Measurements from ENCODE around the gene RSPO1. TPM values are rescaled to one million over a fixed set of nuclear protein-coding genes. Genes with fewer than 3 reads are reported as not detected.
"Not testable (repeated sequence)": the region's sequence is repeated elsewhere in the genome, so short reads cannot be mapped to it uniquely, and the experiment has no call there.

RSPO1 gene, protein sequence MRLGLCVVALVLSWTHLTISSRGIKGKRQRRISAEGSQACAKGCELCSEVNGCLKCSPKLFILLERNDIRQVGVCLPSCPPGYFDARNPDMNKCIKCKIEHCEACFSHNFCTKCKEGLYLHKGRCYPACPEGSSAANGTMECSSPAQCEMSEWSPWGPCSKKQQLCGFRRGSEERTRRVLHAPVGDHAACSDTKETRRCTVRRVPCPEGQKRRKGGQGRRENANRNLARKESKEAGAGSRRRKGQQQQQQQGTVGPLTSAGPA
- not detected in 2 replicates for total RNA-seq

DNA sequence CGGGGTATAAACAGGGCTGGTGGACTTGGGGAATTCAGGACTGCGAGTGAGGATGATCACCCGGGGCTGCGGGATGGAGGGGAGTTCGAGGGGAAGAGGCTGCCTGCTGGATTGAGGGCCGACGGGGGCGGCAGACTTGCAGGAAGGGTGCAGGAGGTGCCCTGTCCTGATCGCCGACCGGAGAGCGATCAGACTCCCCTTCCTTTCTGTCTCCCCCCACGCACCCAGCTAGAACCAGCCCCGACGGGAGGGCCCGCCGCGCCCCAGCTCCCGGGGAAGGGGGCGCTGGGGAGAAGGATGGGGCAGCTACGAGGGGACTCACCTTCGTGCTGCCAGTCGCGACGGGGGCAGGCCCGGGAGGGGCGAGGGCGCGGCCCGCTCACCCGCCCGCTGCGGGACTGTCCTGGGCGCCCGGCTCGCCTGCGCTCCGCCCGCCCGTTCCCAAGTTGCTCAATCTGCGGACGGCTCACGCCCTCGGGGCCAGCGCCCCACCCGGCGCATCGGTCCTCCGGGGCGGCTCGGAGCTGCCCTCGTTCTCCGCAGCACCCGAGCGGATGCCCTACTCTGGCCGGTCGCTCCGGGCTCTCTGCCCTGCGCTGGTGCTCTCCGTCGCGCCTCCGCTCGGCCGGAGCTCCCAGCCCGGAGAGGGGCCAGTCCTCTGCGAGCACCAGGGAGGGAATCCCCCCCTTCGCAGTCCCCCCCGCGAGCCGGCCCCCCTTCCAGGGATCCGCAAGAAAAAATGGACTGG is at the start of gene RSPO1:
Gene RSPO1, minus strand, starts transcription at position 649 of the 748 bp plus-strand sequence. CDS start 5,231 bp downstream, outside the sequence.
- DNase-seq (ENCODE audit: low read depth): no peak

DNA sequence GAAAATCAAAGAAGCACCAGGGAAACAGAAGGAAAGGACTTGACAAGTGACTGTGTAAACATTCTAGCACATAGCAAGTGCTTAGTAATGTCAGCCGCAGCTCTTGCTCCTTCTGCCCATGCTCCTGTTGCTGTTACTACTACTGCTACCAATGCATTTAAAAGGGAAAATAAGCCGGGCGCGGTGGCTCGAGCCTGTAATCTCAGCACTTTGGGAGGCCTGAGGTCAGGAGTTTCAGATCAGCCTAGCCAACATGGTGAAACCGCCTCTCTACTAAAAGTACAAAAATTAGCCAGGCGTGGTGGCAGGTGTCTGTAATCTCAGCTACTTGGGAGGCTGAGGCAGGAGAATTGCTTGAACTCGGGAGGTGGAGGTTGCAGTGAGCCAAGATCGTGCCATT is 49.5 kb upstream of the RSPO1 start:
- not testable (repeated sequence) for DNase-seq (ENCODE audit: low read depth)

DNA sequence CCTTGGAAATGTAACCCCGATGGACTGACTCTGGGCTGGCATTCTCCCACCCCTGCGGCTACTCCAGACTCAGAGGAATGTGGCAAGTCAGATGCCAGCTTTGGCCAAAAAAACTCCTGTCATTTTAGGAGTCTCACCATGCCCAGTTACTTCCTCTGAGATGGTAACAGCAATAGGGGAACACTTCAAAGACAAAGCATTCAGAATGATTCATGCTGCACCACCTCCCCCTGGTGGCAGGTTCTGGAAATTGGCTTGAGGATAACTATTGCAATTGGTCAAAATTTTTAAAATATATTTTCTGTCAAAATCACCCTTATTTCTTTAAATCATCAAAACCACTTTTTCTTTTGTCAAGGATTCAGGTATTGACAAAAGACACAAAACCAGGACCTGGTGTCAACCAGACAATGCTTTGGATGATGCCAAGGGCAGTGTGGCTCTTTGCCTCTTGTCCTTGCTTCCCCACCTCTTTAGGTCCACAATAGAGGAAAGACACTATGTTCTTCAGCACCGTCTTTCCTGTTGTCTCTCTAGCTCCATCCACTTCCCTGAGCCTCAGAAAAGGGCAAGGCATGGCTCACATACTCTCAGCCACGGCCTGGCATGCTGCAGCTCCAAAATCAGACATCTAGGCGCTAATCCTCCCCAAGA is 47.8 kb upstream of the RSPO1 start:
- DNase-seq (ENCODE audit: low read depth): peak; percentile 36

DNA sequence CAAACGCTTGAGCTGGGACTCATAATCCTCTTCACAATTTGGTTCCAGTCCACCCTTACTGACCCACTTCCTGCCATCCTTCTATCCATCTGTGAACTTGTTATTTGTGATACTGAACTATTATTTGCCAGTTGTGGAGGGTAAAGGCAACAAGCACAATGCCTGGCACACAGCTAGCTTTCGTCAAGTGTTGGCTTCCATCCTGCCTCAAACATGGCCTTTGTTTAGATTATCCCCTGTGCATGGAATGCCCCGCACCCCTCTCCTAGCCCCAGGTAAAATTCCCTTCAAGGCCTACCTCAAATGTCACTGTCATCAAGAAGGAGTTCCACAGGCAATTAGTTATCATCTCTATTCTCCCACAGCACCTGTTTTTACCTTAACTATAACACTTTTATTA is 46.2 kb upstream of the RSPO1 start:
- DNase-seq (ENCODE audit: low read depth): no peak

- DNase-seq (ENCODE audit: low read depth): no peak
These were observed 43.1 kb upstream of the RSPO1 start for GRCh38 chr1:37677808-37678207.

GRCh38 chr1:37677143-37677439 is 42.4 kb upstream of the RSPO1 start:
- DNase-seq (ENCODE audit: low read depth): no peak

GRCh38 chr1:37676281-37677142 is 41.8 kb upstream of the RSPO1 start:
- DNase-seq (ENCODE audit: low read depth): no peak

DNA sequence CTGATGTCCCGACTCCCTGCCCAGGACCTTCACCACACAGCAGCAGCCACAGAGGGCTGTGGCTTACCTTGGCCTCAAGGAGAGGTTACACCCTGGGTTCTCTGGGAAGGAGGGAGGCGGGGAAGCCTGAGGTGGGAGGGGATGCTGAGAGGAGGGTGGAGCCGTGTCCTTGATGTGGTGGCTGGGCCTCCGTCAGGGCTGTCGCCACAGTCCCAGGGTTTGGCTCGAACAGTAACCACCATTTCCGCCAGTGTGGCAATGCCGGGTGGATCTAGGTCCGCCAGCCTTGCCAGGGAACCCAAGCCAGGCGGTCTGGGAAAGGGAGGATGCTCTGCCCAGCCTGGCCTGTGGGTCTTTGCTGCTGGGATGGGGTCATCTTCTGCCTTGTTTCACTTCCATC is 39.2 kb upstream of the RSPO1 start:
- DNase-seq (ENCODE audit: low read depth): no peak

- no peak for DNase-seq (ENCODE audit: low read depth)
These were observed 37.6 kb upstream of the RSPO1 start for GRCh38 chr1:37672136-37672870.

DNA sequence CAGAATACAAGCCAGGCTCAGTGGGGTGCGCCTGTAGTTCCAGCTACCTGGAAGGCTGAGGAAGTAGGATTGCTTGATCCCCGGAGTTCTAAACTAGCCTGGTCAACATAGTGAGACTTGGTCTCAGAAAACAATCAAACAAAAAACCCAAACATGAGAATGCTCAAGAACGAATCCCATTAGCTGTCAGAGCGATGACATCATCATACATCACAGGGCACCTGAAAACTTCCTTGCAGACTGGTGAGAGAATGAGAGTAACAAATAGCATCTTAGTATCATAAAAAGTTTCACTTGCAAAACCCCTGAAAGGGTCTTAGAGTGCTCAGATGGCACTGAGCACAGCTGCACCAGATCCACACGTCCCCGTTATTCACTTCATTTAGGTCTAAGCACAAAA is 36.6 kb upstream of the RSPO1 start:
- DNase-seq (ENCODE audit: low read depth): no peak

GRCh38 chr1:37670133-37670532 is 35.4 kb upstream of the RSPO1 start:
- no peak for DNase-seq (ENCODE audit: low read depth)

DNA sequence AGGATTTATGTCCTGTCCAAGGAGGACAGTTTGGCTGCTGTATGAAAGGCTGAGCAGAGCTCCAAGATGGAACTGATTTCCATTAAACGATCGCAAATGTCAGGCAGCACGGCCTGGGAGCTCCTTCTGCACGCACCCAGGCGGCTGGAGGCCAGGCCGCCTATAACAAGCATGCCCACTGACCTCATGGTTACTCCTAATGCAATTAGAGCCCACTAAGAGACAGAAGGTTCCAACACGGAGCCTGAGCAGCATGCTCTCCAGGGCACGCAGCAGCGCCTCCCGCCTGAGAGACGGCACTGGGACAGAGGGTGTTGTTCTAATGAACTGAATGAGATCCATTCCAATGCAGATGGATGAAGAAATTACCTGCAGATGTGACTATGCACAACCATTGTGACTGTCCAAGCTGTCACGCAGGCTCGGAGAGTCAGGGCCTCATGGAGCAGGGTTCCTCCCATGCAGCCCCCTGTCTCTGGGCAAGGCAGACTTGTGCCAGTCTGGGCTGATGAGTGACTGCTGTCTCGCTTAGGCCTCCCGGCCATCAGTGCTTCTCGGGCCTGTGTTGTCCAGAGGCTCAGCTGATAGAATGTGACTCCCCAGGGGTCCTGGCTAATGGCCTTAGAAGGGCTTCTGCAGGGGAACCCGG is 32.5 kb upstream of the RSPO1 start:
- no peak for DNase-seq (ENCODE audit: low read depth)

GRCh38 chr1:37666241-37666867 is 31.7 kb upstream of the RSPO1 start:
- DNase-seq (ENCODE audit: low read depth): no peak

DNA sequence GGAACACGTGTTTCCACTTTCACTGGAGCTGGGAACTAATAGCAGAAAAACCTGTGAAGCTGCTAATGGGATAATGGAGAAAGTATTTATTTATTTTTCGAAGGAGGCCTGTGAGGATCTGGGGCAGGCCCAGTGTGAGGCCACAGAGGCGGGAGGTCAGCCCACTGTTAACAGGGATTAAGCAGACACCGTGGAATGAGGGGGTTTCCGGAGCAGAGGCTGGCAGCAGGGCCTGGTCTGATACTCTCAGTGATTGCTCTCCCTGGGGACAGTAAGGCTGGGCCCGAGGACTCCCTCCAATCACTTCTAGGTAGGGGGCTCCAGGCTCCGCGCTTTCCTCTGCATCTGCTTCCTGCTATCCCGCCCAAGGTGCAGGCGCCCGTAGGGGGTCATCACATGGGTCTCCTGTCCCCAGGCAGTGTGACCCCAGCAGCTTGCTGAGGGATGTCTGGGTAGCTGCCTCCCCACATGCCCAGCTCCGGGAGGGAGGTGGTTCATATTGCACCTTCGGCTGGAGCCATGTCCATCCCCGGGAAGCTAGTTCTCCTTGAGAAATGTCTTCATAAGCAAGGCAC is 28.8 kb upstream of the RSPO1 start:
- DNase-seq (ENCODE audit: low read depth): no peak

DNA sequence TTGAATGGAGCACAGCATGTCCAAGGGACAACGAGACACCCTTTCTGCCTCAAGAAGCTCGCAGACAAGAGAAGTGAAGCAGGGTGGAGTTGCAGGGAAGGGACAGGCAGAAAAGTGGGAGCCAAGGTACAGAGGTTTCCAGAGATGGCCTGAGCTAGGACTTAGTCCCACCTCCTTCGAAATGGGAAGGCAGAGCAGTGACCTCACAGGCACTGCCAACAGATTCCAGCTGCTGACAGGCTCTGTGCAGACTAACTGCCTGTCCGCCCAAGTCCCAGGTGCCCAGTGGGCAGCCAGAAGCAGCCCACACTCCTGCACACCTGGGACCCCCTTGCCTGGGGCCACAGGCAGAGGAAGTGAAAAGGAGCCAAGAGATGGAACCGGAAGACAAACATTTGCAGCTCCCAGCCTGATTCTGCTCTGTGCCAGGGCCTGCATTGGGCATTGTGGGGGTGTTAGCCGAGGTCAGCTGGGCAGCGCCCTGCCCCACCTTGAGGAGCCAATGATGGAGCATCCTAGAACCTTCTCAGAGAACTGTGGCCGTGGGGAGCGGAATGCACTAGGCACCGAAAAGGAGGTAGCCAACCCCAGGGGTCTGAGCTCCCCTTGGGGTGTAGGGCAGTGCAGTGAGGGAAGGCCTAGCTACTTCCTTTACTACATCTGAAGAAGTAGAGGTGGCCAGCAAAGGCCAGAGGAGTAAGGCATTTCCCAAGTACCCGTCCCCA is 27.5 kb upstream of the RSPO1 start:
- DNase-seq (ENCODE audit: low read depth): no peak

- DNase-seq (ENCODE audit: low read depth): no peak
These were observed 26.7 kb upstream of the RSPO1 start for GRCh38 chr1:37661401-37661800.

GRCh38 chr1:37660664-37661063 is 26.0 kb upstream of the RSPO1 start:
- DNase-seq (ENCODE audit: low read depth): no peak

GRCh38 chr1:37658486-37658885 is 23.8 kb upstream of the RSPO1 start:
- no peak for DNase-seq (ENCODE audit: low read depth)

GRCh38 chr1:37657620-37658412 is 23.1 kb upstream of the RSPO1 start:
- no peak for DNase-seq (ENCODE audit: low read depth)

Measured in renal cortical epithelial cell (primary cell).